ENCODE data around the gene IL26. TPM values are rescaled to one million over a fixed set of nuclear protein-coding genes. Genes with fewer than 3 reads are reported as not detected.
"Not testable (repeated sequence)": the region's sequence is repeated elsewhere in the genome, so short reads cannot be mapped to it uniquely, and the experiment has no call there.

IL26 gene
- polyA plus RNA-seq, 5 donors, result not detected

- no peak for DNase-seq
Measured at GRCh38 chr12:68240079-68240478, 14.5 kb upstream of the IL26 start.

DNA sequence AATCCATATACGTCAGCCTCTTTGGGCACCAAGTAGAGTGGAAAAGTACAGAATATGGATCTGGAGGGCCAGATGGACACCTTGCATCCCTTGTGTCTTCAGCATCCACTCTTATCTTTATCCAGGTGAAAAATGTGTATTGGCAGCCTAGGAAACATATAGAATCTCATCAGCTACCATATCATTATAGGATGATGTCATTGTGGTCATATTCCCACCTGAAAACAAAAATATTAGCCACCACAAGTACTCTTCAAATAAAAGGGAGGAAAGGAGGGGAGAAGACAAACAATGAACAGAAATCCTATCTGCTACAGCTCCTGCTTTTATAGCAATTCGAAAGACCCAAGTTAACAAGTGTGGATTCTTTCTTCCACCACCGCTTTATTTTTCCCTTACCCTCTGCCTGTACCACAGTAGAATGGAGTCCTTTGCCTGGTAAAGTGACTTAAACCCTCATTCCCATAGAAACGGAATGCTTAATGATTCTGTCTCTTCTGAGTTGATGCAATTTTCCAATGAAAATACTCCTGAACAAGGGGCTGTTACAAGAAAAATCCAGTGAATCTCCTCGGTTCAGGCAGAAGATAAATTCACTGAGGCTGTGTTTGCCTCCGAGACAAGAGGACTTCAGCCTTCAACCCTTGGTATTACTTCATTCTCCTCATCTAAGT lies 13.8 kb upstream of the IL26 start:
- DNase-seq, result no peak

GRCh38 chr12:68237619-68238018 lies 12.0 kb upstream of the IL26 start:
- no peak for DNase-seq

- no peak for DNase-seq
Measured at GRCh38 chr12:68237078-68237477, 11.5 kb upstream of the IL26 start.

DNA sequence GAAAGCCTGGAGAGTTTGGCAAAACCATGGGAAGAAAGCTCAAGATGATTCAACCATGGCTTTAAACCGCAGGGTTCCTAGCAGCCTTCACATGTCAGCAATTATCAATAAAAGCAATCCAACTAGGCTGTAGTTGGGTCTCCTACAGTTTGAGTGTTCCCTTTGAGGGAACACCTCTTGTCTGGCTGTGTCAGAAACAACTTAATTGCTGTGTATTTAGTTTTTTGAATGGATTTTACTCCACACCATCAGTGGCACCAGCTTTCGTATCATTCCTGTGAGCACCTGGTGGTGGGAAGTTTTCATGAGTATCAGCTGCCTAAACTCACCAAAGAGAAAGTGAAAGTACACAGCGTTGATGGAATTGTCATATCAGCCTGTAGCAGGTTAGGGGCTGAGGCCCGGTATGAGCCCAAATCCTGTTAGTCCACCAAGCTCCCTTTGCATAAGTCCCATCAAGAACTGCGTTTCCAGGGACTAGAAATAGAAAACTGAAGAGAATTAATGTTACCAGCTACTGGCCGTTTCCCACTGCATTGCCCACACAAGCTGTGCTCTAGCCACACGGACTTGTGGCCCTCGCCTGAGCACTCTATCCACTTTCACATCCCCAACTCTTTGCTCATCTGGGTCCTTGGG lies 10.9 kb upstream of the IL26 start:
- DNase-seq, result no peak

- DNase-seq, result no peak
Measured at GRCh38 chr12:68235576-68235975, 10.0 kb upstream of the IL26 start.

- no peak for DNase-seq
Measured at GRCh38 chr12:68234140-68234539, 8.5 kb upstream of the IL26 start.

- no peak for DNase-seq
Measured at GRCh38 chr12:68233498-68233897, 7.9 kb upstream of the IL26 start.

GRCh38 chr12:68231691-68232090 lies 6.1 kb upstream of the IL26 start:
- DNase-seq, result no peak

GRCh38 chr12:68231229-68231628 lies 5.6 kb upstream of the IL26 start:
- DNase-seq, result no peak

DNA sequence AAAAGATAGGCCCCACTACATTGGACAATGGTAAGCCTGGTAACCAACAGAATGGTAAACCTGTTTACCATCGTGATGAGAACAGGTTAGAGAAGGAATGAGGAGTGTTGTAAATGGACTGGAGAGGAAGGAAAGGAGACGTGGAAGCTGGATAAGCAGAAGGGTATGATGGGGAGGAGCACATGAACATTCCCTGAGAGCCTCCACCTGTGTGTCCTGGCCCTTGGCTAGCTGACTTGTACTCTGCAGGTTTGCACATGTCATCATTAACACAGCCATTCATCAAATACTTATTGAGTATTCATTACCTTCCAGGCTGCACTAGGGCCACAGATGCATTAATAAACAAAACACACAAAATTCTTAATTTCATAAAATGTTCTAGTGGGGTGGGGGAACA lies 4.3 kb upstream of the IL26 start:
- DNase-seq, result no peak

DNA sequence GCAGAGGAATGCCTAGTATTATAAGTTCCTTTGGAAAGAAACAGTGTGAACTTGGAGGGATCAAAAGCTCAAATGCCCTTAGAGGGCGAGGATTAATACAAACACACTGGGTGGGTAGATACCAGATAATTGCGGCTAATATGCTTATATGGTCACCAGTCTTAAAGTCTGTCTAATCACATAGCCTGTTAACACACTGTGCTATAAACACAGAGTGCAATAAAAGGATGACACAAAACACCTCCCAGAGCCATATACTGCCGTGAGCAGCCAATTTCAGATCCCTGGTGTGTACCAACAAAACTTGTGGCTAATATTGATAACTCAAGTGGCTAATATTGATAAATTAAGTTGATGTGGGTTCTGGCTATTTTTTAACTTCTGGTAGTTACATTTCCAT lies 1.7 kb upstream of the IL26 start:
- DNase-seq, result no peak

DNA sequence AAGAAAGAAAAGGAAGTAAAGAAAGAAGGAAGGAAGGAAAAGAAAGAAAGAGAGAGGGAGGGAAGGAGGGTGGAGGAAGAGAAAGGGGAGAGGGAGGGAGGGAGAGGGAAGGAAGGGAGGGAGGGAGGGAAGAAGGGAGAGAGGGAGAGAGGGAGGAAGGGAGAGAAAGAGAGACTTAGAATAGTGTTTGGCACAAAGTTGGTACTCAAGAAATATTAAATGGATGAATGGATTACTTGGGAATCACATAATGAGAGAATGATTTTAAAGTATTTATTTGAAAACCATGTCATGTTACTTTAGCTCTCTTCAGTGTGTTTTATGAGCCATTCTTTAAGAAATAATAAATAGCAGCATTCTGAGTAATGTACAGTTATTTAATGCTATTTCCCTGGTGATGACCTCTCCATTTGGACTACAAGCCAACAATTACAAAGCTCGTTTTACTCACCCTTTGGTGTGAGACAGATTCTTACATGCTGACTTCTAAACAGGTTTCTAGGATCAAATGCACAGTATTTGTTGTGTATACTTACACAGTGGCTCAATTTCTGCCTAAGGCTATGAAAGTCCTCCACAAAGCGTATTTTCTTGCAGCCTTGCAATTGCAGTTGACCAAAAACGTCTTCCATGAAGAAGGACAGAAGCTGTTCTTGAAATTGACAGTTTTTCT lies 861 bp downstream of the IL26 start:
- no peak for DNase-seq

- peak; percentile 72 to 80 for DNase-seq
Measured at GRCh38 chr12:68223067-68223747, 2.4 kb downstream of the IL26 start.

- peak; percentile 69 to 75 for DNase-seq
Measured at GRCh38 chr12:68222326-68222725, 3.3 kb downstream of the IL26 start.

DNA sequence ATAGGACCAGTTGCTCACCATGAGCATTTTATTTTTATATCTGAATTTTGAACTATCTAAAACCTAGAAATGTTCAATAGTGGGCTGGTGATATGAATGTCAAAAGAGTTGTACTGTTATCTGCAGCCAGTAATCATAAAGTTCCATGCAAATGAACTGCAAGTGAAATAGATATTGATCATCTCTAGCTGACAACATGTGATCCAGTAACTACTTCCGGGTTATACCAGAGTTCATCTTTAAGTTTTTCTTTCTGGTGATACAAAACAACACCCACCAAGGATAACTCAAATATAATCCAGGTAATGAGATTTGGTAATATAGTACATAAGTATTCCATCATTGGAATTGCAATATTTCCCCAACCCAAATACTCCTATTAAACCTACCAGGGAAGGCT lies 4.1 kb downstream of the IL26 start:
- DNase-seq, result no peak

DNA sequence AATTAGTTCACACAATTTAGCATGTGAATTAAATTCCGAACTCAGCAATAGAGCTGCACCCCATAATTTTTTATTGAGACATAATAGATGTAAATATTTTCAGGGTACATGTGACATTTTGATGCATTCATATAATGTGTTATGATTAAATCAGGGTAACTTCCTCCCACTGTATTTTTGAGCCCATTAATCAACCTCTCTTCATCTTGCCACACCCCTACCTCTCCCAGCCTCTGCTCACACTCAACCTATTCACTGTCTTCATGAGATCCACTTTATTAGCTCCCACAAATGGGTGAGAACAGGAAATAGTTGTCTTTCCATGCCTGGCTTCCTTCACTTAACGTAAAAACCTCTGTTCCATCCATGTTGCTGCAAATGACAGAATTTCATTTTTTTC lies 14.7 kb downstream of the IL26 start:
- no peak for DNase-seq

DNA sequence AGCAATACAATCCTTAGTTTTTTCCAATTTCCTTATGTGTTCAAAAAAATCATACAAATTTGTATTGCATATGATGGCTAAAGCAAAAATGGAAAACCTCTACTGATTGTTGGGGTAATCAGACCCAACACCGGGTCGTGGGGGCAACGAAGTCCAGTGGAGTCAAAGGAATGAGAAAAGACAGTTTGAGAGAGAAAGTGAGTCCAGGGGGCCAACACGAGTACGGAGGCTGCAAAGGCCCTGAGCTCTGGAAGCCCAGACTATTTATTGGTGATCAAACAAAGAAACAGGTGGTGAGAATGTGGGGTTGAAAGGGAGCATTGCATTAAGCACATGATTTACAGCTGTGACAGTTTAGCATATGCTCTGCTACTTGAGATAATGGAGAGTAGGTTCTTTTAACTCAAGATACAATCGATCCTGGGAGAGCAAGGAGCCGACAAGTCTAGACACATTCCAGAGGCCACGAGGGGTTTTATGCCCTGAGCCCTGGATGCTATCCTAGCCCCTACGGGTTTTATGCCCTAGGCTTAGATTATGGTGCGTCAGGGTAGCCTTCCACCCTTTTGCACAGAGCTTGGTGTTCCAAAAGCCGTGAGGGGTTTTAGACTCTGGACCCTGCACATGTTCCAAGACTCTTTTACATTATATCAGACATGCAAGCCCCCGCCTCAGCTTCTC lies 16.4 kb downstream of the IL26 start:
- not testable (repeated sequence) for DNase-seq

GRCh38 chr12:68207276-68207675 lies 18.3 kb downstream of the IL26 start:
- no peak for DNase-seq

DNA sequence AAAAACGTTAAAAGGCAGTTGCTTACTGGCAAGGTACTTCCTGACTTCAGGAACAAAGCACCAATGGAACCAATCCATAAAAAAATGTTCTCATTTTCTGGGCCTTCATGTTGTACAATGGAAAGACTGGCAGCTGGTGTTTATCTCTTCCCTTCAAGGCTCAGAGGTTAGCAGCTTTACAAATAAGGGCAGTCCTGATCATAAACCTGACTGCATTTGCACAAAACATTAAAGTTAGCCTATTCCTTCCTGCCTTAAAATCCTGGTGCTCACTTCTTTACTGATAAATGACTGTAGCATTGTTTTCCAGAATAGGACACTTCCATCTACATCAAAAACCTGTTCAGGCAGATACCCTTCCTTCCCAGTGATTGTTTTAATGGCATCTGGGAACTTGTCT lies 19.2 kb downstream of the IL26 start:
- no peak for DNase-seq

DNA sequence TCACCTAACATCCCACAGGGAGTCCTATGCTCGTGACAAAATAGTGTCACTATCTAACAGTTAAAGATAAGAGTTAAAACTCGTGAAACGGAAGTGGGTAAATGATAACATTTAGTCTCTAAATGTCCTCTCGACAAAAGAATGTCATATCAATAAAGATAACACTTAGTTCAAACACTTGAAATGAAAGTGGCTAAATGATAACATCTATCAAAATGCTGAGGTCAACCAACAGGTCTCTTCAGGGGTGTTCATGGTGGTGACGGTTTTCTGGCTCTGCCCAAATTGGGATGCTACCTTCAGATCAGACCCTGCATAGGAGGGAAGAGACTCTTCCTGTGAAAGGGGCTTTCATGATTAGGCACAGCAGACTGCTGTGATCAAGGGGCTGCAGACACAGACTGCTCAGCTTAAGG lies 22.1 kb downstream of the IL26 start:
- DNase-seq, result no peak

DNA sequence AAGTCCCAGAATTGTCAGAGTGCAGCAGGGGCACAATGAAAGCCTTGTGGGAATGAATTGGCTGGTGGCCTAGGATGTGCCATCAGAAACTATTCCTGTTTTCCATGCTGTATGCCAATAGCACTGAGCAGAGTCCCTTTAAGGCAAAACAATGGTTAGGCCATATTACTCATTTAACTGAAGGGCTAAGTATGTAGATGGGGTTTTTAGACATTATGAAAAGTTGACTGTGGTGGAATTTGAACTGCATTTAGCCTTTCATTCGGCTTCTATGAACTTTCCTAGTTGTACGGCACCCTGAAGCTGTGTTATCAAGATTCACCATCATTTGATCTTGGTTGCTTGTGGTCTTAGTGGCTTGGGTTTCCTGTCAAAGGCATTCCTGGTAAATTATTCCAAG lies 24.8 kb downstream of the IL26 start:
- DNase-seq, result no peak
